K562 (cell line): ENCODE data around the gene P2RX2. TPM values are rescaled to one million over a fixed set of nuclear protein-coding genes. Genes with fewer than 3 reads are reported as not detected.

Experiments used
- ADNP ChIP-seq: fragments of 200-800 bp; sonication (Bioruptor generic); IDR thresholded peaks from 2 replicates; pipeline ENCODE4 v1.6.1; 2016; ENCODE audit warnings: missing genetic modification characterization, missing compliant biosample characterization
- ATF1 ChIP-seq, 2 experiments: fragments of 450-650 bp in 1 of 2; IDR thresholded peaks; 2 replicates each; pipeline ENCODE4 v1.6.1; 2016; ENCODE audit warnings: missing compliant biosample characterization in 1 of 2, missing genetic modification characterization in 1 of 2
- CREB1 ChIP-seq, 2 experiments: sonication (generic) in 1 of 2; formaldehyde crosslinking in 1 of 2; IDR thresholded peaks; 2 replicates each; pipeline versions ENCODE4 v1.6.1 to v1.8.0; 2012 to 2022; ENCODE audit warnings: inconsistent platforms in 1 of 2, mild to moderate bottlenecking in 1 of 2, missing genetic modification reagents in 1 of 2, moderate library complexity in 1 of 2
- IRF9 ChIP-seq: fragments of 450-650 bp; IDR thresholded peaks from 2 replicates; pipeline ENCODE4 v1.6.1; 2016; ENCODE audit warnings: missing biosample characterization, missing genetic modification characterization
- PKNOX1 ChIP-seq: fragments of 450-650 bp; IDR thresholded peaks from 2 replicates; pipeline ENCODE4 v1.6.1; 2016
- POU5F1 ChIP-seq: fragments of 150-350 bp; IDR thresholded peaks from 2 replicates; pipeline ENCODE4 v1.6.1; 2014; ENCODE audit warnings: borderline replicate concordance, low read length, low read depth, mild to moderate bottlenecking; ENCODE audit not compliant: partially characterized antibody
- THAP7 ChIP-seq: fragments of 250-450 bp; sonication (Bioruptor Pico); IDR thresholded peaks from 2 replicates; pipeline ENCODE4 v1.5.0; 2021
- USF2 ChIP-seq: sonication (generic); formaldehyde crosslinking; IDR thresholded peaks from 2 replicates; pipeline ENCODE4 v1.5.0; 2020; ENCODE audit warnings: missing genetic modification reagents
- ZBTB49 ChIP-seq: sonication (generic); formaldehyde crosslinking; IDR thresholded peaks from 2 replicates; pipeline ENCODE4 v1.8.0; 2022; ENCODE audit warnings: missing genetic modification reagents, mild to moderate bottlenecking, borderline replicate concordance
- ZNF121 ChIP-seq: sonication (generic); formaldehyde crosslinking; conservative IDR thresholded peaks from 2 replicates; pipeline ENCODE4 v1.8.0; 2022; ENCODE audit warnings: missing genetic modification reagents
- ZNF318 ChIP-seq, 2 experiments: fragments of 450-650 bp; IDR thresholded peaks; 2 replicates each; pipeline ENCODE4 v1.6.1; 2016; ENCODE audit warnings: mild to moderate bottlenecking in 2 of 2, borderline replicate concordance in 1 of 2, low read depth in 1 of 2, moderate library complexity in 1 of 2
- ZNF507 ChIP-seq: conservative IDR thresholded peaks from 2 replicates; pipeline ENCODE4 v1.6.1; 2017; ENCODE audit warnings: missing genetic modification characterization, missing compliant biosample characterization
- polyA plus RNA-seq, 8 experiments: library from polyadenylated mRNA; depleted of rRNA in 4 of 8; stranded (reverse) in 5 of 8; unstranded in 3 of 8; fragments of >200 nt; fragmentation: Nextera tagmentation in 2 of 8; fragmentation: Illumina TruSeq in 1 of 8; extraction: Ambion mirVana in 2 of 8; extraction: Trizol in 1 of 8; gene quantifications; 2 replicates each; pipeline versions ENCODE4 v1.2.1 to v1.2.3, GENCODE V29; 2011 to 2014; ENCODE audit warnings: inconsistent platforms in 1 of 8, missing spikeins in 1 of 8
- total RNA-seq, 7 experiments: library from RNA; depleted of rRNA in 6 of 7; stranded (reverse); fragments of >200 nt in 6 of 7; fragmentation: Illumina TruSeq in 2 of 7; extraction: Trizol in 2 of 7; gene quantifications; 2 replicates each; pipeline versions ENCODE4 v1.2.1 to v1.2.3, GENCODE V29; 2011 to 2021; ENCODE audit warnings: low replicate concordance in 1 of 7

Gene P2RX2
- total and polyA plus RNA-seq, 9 of the 15 experiments (the other 6 are each of a cell fraction or from before 2014, with no cell fraction given), result not detected

- no peak for TF ChIP-seq ZNF318 (IDR thresholded peaks at IDR 0.05; ENCODE audit: borderline replicate concordance in 1 of 2, low read depth in 1 of 2)
- TF ChIP-seq CREB1 (IDR thresholded peaks at IDR 0.05), result 0 out of 2 replicates have a peak, but pooled peaks have one; percentile 27
- TF ChIP-seq CREB1 (CRISPR knock-in tag; IDR thresholded peaks at IDR 0.05), result peak; percentile 56; the same call in 1 of the 2 replicates
- TF ChIP-seq USF2 (CRISPR knock-in tag), result no peak
- no peak for TF ChIP-seq ATF1 (CRISPR knock-in tag; IDR thresholded peaks at IDR 0.05)
- peak; percentile 17 for TF ChIP-seq ATF1 (tag; IDR thresholded peaks at IDR 0.05)
- peak; percentile 45 for TF ChIP-seq PKNOX1
- TF ChIP-seq ZNF507 (tag), result no peak
- no peak for TF ChIP-seq ZNF121 (CRISPR knock-in tag)
- TF ChIP-seq IRF9 (tag), result no peak
- TF ChIP-seq POU5F1, result no peak
- no peak for TF ChIP-seq ADNP
- no peak for TF ChIP-seq THAP7 (CRISPR knock-in tag)
- TF ChIP-seq ZBTB49 (CRISPR knock-in tag), result no peak
Measured at GRCh38 chr12:132593938-132594358, 24.6 kb upstream of the P2RX2 start (continued).
